Left renal pelvis (tissue), 4 donors: ENCODE results near the gene ADGRB2. TPM values are rescaled to one million over a fixed set of nuclear protein-coding genes. Genes with fewer than 3 reads are reported as not detected.
A peak's percentile ranks its signal among the peaks of the same experiment; 100 is the strongest.

ENCODE experiments used
- DNase-seq, 4 donors: peaks; one replicate each; pipeline ENCODE4 v3.0.0-alpha.2; 2013; ENCODE audit warnings: low read depth in 4 of 4, low spot score in 3 of 4
- polyA plus RNA-seq, 4 donors: library from polyadenylated mRNA; unstranded; fragments of 120-200 nt; gene quantifications; one replicate each; pipeline ENCODE4 v1.2.1, GENCODE V29; 2013; ENCODE audit not compliant: insufficient read length in 4 of 4

ADGRB2 gene
- 10 to 100 TPM; 12.0 to 26.6 (median 15.8) TPM for polyA plus RNA-seq

- no peak for DNase-seq
These were observed at the start of gene ADGRB2 for GRCh38 chr1:31764312-31765040. ADGRB2 (minus strand) TSS chr1:31764340; CDS start chr1:31757221, 7,119 bp downstream.

- no peak for DNase-seq
These were observed 48.2 kb upstream of the ADGRB2 start for GRCh38 chr1:31812158-31812829.

GRCh38 chr1:31811605-31812004 is 47.5 kb upstream of the ADGRB2 start:
- peak in 2 of 4 donors; percentile 18 to 51 for DNase-seq

GRCh38 chr1:31809698-31810097 is 45.6 kb upstream of the ADGRB2 start:
- DNase-seq, result no peak

GRCh38 chr1:31807273-31808048 is 43.3 kb upstream of the ADGRB2 start:
- no peak for DNase-seq

GRCh38 chr1:31805318-31805717 is 41.2 kb upstream of the ADGRB2 start:
- DNase-seq, result no peak

GRCh38 chr1:31804098-31804497 is 40.0 kb upstream of the ADGRB2 start:
- DNase-seq, result no peak

GRCh38 chr1:31803610-31804009 is 39.5 kb upstream of the ADGRB2 start:
- no peak for DNase-seq

GRCh38 chr1:31802190-31803150 is 38.3 kb upstream of the ADGRB2 start:
- DNase-seq, result no peak

- no peak for DNase-seq
These were observed 37.3 kb upstream of the ADGRB2 start for GRCh38 chr1:31801458-31801857.

GRCh38 chr1:31800674-31800967 is 36.5 kb upstream of the ADGRB2 start:
- no peak for DNase-seq

- DNase-seq, result no peak
These were observed 35.9 kb upstream of the ADGRB2 start for GRCh38 chr1:31799895-31800673.

- DNase-seq, result no peak
These were observed 35.2 kb upstream of the ADGRB2 start for GRCh38 chr1:31799196-31799894.

GRCh38 chr1:31798433-31799195 is 34.5 kb upstream of the ADGRB2 start:
- DNase-seq, result no peak

GRCh38 chr1:31798086-31798432 is 33.9 kb upstream of the ADGRB2 start:
- DNase-seq, result no peak

GRCh38 chr1:31797216-31797615 is 33.1 kb upstream of the ADGRB2 start:
- no peak for DNase-seq

- no peak for DNase-seq
These were observed 32.6 kb upstream of the ADGRB2 start for GRCh38 chr1:31796707-31797106.

GRCh38 chr1:31795801-31796621 is 31.9 kb upstream of the ADGRB2 start:
- DNase-seq, result no peak
